NCI-H69 (cell line): ENCODE results near the gene MEF2D.
A peak's percentile ranks its signal among the peaks of the same experiment; 100 is the strongest.

Experiments
- DNase-seq: peaks from one replicate; lab custom pipeline; 2025; lab: John Stamatoyannopoulos, UW

Gene MEF2D

DNA sequence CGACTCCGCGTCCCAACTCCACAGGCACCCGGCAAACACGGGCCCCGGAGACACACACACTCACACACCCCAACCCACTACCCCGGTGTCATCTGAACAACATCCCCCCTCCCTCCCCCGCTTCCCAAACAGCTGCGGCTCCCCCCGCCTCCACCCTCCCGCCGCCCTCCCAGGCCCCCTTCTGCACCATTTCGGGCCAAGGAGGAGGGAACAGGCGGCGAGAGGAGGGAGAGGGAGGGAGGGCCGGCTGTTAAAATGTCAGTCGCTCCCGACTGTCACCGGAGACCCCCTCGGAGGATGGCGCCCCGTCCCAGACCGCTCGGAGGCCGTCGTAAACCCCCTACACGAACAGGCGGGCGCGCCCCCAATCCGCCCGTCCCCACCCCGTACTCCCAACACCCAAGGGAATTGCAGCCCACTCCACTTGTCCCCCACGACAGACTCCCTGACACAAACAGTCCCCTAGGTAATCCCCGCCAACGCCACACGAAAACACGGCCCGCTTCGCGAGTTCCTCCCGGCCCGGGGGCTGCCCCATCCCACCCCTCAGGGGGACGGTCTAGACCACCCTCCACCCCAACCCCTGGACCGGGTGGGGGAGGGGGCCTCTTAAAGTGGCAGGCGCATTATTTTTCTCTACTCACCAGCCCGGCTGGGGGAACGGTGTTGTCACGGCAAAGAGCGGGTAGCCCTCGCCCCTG, 583 bp downstream of the MEF2D start:
- peak; percentile 80 for DNase-seq

GRCh38 chr1:156499194-156499841, 1.3 kb downstream of the MEF2D start:
- peak; percentile 44 for DNase-seq

GRCh38 chr1:156498432-156499193, 2.0 kb downstream of the MEF2D start:
- peak; percentile 19 for DNase-seq

DNA sequence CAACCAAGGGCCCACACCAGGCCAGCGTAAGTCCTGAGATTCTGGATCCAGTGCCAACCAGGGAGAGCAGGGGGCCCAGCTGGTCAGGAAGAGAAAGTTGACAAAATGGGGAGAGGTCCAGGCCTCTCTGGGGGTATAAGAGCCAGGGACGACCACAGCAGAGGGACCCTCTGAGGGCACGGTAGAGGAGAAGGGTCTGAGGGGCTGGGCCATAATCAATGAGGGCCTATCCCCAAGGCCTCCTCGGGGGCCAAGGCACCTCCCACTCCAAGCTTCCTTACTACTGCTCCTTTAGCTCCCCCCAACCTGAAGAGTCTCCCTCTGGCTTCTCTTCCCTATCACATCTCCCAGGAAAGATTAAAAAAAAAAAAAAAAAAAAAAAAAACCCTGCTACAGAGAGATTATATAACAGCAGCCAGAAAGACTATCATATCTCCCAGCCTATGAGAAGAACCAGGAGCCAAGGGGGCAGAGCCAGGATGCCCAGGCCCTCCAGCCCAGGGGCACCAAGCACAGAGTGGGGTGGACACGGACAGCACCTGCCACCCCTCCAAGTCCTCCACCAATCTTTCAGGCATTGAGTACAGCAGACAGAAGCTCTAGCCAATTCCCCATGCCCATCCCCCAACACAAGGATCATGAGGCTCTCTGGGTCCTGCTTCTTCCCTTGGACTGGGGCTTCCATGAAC, 2.7 kb downstream of the MEF2D start:
- no peak for DNase-seq

DNA sequence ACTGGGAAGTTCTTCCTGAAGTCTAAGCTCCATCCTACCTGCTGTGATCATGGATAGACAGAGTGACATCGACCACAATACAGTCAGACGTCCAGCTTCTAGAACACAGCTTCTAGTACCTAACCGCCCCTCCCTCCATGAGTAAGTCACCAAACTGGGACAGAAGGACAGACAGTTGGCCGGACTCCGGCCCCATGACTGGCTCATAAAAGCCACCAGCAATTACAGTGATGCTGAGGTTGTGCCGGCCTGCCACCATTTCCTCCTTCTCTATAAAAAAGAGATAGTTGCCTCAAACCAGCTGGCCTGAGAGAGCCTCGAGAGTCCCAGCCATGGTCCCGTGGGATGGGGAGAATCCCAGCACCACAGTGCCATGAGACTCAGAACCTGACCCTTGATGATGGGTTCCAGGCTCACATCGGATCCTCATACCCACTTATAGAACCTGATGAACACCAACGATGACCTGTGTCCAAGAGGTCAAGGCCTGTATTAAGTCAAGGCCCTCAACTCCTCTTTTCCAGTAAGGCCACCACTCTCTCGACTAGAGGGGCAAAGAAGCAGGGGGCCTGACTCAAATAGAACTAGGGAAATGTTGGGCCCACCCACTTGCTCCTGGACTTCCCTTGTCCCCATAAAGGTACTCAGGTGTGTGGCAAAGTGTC, 3.4 kb downstream of the MEF2D start:
- no peak for DNase-seq

- peak; percentile 34 for DNase-seq
Measured at GRCh38 chr1:156496211-156496761, 4.3 kb downstream of the MEF2D start.

DNA sequence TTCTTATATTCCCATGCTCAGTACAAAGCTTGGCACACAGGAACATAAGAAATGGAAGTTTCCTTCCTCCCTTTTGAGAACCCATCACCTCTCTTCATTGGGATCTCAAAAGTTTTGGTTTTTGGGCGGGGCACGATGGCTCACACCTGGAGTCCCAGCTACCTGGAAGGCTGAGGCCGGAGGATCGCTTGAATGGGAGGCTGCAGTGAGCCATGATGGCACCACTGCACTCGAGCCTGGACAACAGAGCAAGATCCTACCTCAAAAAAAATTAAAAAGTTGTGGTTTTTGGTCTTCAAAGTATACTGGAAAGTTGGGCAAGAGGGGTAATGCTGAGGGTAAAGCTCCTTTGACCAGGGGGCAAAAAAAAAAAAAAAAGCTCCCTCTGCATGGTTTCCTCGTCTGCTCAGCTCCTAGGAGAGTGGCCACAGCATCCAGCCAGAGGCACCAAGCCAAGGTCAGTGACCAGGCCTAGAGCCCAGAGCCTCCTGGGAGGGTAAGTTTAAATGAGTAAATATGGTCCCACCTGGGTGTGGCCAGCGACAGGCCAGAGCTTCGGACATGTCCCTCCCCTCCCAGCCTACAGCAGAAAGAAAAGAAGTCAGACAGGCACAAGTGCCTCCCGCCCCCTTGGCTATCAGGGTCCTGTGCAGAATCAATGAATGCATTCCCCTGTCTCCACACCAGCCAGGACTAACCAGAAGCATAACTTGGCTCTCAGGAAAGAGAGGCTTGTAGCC, 5.0 kb downstream of the MEF2D start:
- no peak for DNase-seq

DNA sequence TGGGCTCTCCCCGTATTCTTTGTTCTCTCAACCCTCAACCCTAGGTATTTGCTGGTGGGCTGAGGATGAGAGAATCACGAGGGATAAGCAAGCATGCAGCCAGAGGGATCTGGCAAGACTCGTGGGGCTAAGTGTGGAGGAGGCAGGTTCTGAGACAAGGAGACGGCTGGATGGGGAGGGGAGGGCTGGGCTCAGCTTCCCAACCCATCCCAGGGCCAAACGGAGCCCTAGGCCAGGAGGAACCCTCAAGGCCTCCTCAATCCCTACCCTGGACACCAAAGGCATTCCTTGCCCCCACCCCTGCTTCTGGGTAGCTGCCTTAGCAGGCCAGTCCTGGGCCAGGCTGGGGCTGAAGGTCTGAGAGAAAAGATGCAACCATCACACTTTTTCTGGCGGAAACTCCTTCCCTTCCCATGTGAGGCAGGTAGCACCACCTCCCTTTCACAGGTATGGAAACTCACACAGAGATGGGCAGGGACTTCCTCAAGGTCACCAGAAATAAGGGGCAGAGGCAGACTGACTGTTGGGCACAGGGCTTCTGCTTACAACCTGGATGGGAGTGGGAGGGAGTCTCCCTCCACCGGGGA, 6.2 kb downstream of the MEF2D start:
- no peak for DNase-seq

DNA sequence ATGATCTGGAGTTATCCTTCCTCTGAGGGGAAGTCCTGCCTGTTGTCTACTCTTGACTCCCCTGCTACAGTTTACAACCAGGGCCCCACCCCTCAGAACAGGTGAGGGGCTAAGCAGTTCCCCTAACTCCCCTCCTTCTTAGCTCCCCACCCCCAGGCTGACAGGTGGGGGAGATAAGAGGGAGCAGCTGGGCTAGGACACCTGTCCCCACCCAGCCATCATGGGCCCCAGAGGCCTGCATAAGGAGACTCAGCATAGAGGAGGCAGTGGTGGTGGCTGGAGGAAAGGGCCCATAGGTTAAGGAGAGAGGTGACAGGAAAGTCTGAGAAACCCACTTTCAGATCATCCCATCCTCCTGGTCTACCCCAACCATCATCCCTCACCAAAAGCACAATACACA, 6.8 kb downstream of the MEF2D start:
- no peak for DNase-seq

- peak; percentile 42 for DNase-seq
Measured at GRCh38 chr1:156493154-156493631, 7.4 kb downstream of the MEF2D start.

DNA sequence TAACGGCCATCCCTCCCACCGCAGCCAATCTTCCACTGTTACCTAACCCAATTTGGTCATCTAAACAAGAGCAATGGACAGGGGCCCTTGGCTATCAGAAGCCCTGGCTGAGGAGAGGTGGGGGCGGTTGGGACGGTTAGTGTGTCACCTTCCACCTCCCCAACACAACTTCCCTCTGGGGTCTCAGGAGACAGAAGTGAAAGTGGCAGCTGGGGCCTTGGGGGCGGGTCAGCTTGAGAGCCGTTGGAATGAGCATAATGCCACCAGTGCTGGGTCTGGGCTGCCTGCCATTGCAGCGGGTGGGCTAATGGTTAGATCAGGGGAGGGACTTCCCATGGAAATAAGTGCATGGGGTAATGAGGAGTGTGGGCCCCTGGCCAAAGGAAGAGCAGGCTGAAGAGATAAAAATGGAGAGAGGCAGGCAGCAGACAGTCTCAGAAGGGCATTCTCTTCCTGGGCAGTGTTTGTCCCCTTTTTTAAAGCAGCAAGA, 7.9 kb downstream of the MEF2D start:
- peak; percentile 52 for DNase-seq

GRCh38 chr1:156492013-156492590, 8.5 kb downstream of the MEF2D start:
- no peak for DNase-seq

GRCh38 chr1:156491151-156491949, 9.2 kb downstream of the MEF2D start:
- no peak for DNase-seq

GRCh38 chr1:156490401-156491032, 10.1 kb downstream of the MEF2D start:
- peak; percentile 64 for DNase-seq

- DNase-seq: no peak
Measured at GRCh38 chr1:156489935-156490293, 10.7 kb downstream of the MEF2D start.

DNA sequence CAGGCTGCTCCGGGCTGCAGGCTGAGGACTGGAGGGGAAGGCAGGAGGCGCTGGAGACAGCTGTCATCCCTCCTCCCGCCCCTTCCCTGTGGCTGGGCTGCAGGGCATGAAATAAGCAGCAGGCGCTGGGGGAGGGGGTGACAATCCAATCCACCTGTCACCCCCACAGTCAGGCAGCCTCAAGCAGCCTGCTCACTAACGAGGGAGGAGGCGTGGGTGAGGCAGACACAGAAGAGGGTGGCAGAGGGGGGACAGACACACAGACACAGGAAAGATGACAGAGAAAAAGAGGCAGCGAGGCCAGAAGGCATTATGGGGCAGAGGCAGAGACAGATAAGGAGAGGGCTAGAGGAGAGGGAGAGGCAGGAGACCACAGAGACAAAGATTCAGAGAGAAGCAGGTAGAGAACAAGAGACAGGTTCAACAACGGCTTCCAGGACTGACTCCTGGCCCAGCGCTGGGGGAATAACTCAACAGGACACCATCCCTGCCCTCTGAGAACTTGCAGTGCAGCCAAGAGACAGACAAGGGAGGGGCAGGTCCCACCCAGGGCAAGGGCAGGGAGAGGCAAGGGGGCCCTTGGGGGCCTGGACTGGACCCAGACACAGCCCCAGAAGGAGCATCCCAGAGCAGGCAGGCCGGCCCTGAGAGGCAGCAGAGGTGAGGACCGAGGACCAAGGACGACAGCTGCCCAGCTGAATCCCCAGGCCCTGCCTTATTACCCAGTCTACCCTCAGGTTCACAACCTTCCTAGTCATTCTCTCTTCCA, 11.2 kb downstream of the MEF2D start:
- DNase-seq: peak; percentile 96

DNA sequence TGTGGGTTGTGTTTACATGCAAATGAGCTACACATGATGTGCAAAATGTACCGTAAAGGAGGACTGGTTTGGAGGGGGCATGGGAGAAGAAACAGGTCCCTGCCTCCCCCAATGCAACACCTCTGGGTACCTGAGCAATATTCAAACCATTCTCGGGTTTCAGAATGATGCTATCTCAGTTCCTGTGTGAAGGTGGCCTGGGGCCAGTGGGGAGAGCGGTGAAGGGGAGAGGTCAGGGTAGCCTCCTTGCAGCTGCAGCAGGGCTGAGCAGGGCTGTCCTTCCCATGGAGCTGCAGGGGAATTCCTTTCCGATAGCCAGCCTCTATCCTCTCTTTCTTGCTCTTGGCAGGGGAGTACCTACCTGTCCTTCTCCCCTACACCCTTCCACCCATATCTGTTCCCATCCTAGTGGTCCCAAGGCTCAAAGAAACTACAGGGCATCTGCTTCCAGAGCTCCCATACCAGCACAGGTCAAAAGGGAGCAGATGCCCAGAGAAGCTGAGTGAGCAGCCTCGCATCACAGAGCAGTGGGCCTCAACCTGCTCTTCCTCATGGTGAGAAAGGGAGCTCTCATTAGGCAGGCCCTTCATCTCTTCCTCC, 11.9 kb downstream of the MEF2D start:
- DNase-seq: peak; percentile 31
